ENCODE results near the gene COL4A2. TPM values are rescaled to one million over a fixed set of nuclear protein-coding genes. Genes with fewer than 3 reads are reported as not detected.
A peak's percentile ranks its signal among the peaks of the same experiment; 100 is the strongest.

The COL4A2 gene
- total RNA-seq, 6 donors from 2014 or later: 169 to 458 (median 258) TPM

GRCh38 chr13:110509478-110509926 lies 202.4 kb downstream of the COL4A2 start:
- Histone ChIP-seq H3K27ac (no peak overlapping the region), H3K36me3 (peaks cover 0 to 100% (median 53%) of the 10 kb centered on the region in 4 donors)

GRCh38 chr13:110509971-110510786 lies 203.1 kb downstream of the COL4A2 start:
- TF ChIP-seq EP300 (IDR thresholded peaks at IDR 0.05) (no peak), POLR2AphosphoS5 (IDR thresholded peaks at IDR 0.05) (no peak), CTCF (IDR thresholded peaks at IDR 0.05) (no peak), POLR2A (IDR thresholded peaks at IDR 0.05) (no peak)
- Histone ChIP-seq H3K27me3 (no peaks in the 10 kb centered on the region), H3K36me3 (peaks cover 0 to 97% (median 52%) of the 10 kb centered on the region in 4 donors), H3K27ac (no peak overlapping the region), H3K4me1 (peaks cover 15 to 29% (median 16%) of the 10 kb centered on the region in 4 donors), H3K4me3 (no peak overlapping the region), H3K9me3 (no peaks in the 10 kb centered on the region)
- no peak for DNase-seq
- peak in 1 of 2 donors; percentile 19 for ATAC-seq (ENCODE audit: low FRiP score in 2 of 2)
- 72 to 83% methylated on average over 13 to 18 of the region's 18 CpGs for WGBS, 2 donors

More at GRCh38 chr13:110509478-110509926, 202.4 kb downstream of the COL4A2 start:
- ATAC-seq (ENCODE audit: low FRiP score in 2 of 2) (no peak), DNase-seq (no peak)
- Histone ChIP-seq H3K27me3 (no peaks in the 10 kb centered on the region), H3K4me1 (peaks cover 15 to 29% (median 16%) of the 10 kb centered on the region in 4 donors), H3K4me3 (no peak overlapping the region), H3K9me3 (no peaks in the 10 kb centered on the region)
- WGBS, 2 donors: 53 to 60% methylated on average over 3 to 4 of the region's 4 CpGs
- TF ChIP-seq POLR2AphosphoS5 (IDR thresholded peaks at IDR 0.05) (no peak), EP300 (IDR thresholded peaks at IDR 0.05) (no peak), CTCF (IDR thresholded peaks at IDR 0.05) (no peak), POLR2A (IDR thresholded peaks at IDR 0.05) (no peak)

GRCh38 chr13:110511509-110512181 lies 204.6 kb downstream of the COL4A2 start:
- Histone ChIP-seq H3K4me3 (no peak overlapping the region), H3K27ac (no peak overlapping the region), H3K36me3 (peaks cover 0 to 83% (median 43%) of the 10 kb centered on the region in 4 donors), H3K4me1 (peaks cover 10 to 18% (median 14%) of the 10 kb centered on the region in 4 donors), H3K27me3 (no peaks in the 10 kb centered on the region), H3K9me3 (no peaks in the 10 kb centered on the region)
- WGBS, 2 donors: 93 to 94% methylated on average over 30 to 31 of the region's 31 CpGs
- TF ChIP-seq EP300 (IDR thresholded peaks at IDR 0.05): no peak
- no peak for TF ChIP-seq POLR2AphosphoS5 (IDR thresholded peaks at IDR 0.05)
- no peak for TF ChIP-seq POLR2A (IDR thresholded peaks at IDR 0.05)
- no peak for TF ChIP-seq CTCF (IDR thresholded peaks at IDR 0.05)
- ATAC-seq (ENCODE audit: low FRiP score in 2 of 2): no peak
- peak in 1 of 2 donors; percentile 70 for DNase-seq

DNA sequence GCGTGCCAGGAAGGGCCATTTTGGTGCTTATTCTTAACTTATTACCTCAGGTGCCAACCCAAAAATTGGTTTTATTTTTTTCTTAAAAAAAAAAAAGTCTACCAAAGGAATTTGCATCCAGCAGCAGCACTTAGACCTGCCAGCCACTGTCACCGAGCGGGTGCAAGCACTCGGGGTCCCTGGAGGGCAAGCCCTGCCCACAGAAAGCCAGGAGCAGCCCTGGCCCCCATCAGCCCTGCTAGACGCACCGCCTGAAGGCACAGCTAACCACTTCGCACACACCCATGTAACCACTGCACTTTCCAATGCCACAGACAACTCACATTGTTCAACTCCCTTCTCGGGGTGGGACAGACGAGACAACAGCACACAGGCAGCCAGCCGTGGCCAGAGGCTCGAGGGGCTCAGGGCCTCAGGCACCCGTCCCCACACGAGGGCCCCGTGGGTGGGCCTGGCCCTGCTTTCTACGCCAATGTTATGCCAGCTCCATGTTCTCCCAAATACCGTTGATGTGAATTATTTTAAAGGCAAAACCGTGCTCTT lies 205.2 kb downstream of the COL4A2 start:
- DNase-seq (peak in 1 of 2 donors; percentile 59), ATAC-seq (ENCODE audit: low FRiP score in 2 of 2) (no peak)
- 83 to 95% methylated on average over 13 to 17 of the region's 17 CpGs for WGBS, 2 donors
- Histone ChIP-seq H3K27me3 (no peaks in the 10 kb centered on the region), H3K4me3 (no peak overlapping the region), H3K27ac (no peak overlapping the region), H3K36me3 (peaks cover 0 to 76% (median 40%) of the 10 kb centered on the region in 4 donors), H3K9me3 (no peaks in the 10 kb centered on the region), H3K4me1 (peaks cover 4 to 12% (median 9%) of the 10 kb centered on the region in 4 donors)
- TF ChIP-seq POLR2AphosphoS5 (IDR thresholded peaks at IDR 0.05) (no peak), EP300 (IDR thresholded peaks at IDR 0.05) (no peak), CTCF (IDR thresholded peaks at IDR 0.05) (no peak), POLR2A (IDR thresholded peaks at IDR 0.05) (no peak)
